Neural progenitor cell (in vitro differentiated cells): ENCODE data around the gene DPAGT1. TPM values are rescaled to one million over a fixed set of nuclear protein-coding genes. Genes with fewer than 3 reads are reported as not detected.

ENCODE experiments used
- DNase-seq: peaks from one replicate; pipeline ENCODE4 v3.0.0-alpha.2; 2016; ENCODE audit warnings: low spot score
- H2AFZ ChIP-seq: fragments of 200-600 bp; sonication (generic); replicated peaks from 2 replicates; pipeline ENCODE4 v1.6.1; 2016; ENCODE audit warnings: antibody characterized with exemption
- H3F3A ChIP-seq: fragments of 200-600 bp; sonication (generic); 2 replicates; pipeline ENCODE4 v1.6.1; 2016; ENCODE audit warnings: antibody characterized with exemption, low read depth
- H3K27ac ChIP-seq: fragments of 200-600 bp; sonication (generic); 2 replicates; pipeline ENCODE4 v1.5.1; 2016; ENCODE audit warnings: mild to moderate bottlenecking
- H3K27me3 ChIP-seq: fragments of 200-600 bp; sonication (generic); 2 replicates; pipeline ENCODE4 v1.6.1; 2016; ENCODE audit warnings: mild to moderate bottlenecking, moderate library complexity
- H3K36me3 ChIP-seq: fragments of 200-600 bp; sonication (generic); 2 replicates; pipeline ENCODE4 v1.5.1; 2016
- H3K4me1 ChIP-seq: fragments of 200-600 bp; sonication (generic); 2 replicates; pipeline ENCODE4 v1.6.1; 2016; ENCODE audit warnings: mixed run types
- H3K4me2 ChIP-seq: fragments of 200-600 bp; sonication (generic); 2 replicates; pipeline ENCODE4 v1.6.1; 2016
- H3K4me3 ChIP-seq: fragments of 200-600 bp; sonication (generic); 2 replicates; pipeline ENCODE4 v1.5.1; 2016
- H3K79me2 ChIP-seq: fragments of 200-600 bp; sonication (generic); 2 replicates; pipeline ENCODE4 v1.6.1; 2016; ENCODE audit warnings: low read depth
- H3K9ac ChIP-seq: fragments of 200-600 bp; sonication (generic); 2 replicates; pipeline ENCODE4 v1.6.1; 2016
- H3K9me3 ChIP-seq: fragments of 200-600 bp; sonication (generic); 2 replicates; pipeline ENCODE4 v1.5.1; 2016; ENCODE audit warnings: low read depth
- H4K20me1 ChIP-seq: fragments of 200-600 bp; sonication (generic); 2 replicates; pipeline ENCODE4 v1.6.1; 2016; ENCODE audit warnings: low read depth
- H3K27ac Mint-ChIP-seq: 3 replicates; pipeline ENCODE4 v1.8.0; 2021; ENCODE audit warnings: mixed read lengths
- H3K27me3 Mint-ChIP-seq: 2 replicates; pipeline ENCODE4 v1.8.0; 2022; ENCODE audit warnings: low read depth, mild to moderate bottlenecking, inconsistent platforms, moderate library complexity, mixed read lengths; ENCODE audit not compliant: insufficient read depth
- H3K36me3 Mint-ChIP-seq: 3 replicates; pipeline ENCODE4 v1.8.0; 2021; ENCODE audit warnings: mixed read lengths
- H3K4me1 Mint-ChIP-seq: 3 replicates; pipeline ENCODE4 v1.8.0; 2021; ENCODE audit warnings: mixed read lengths
- H3K4me3 Mint-ChIP-seq: 3 replicates; pipeline ENCODE4 v1.8.0; 2021; ENCODE audit warnings: mild to moderate bottlenecking, moderate library complexity, mixed read lengths
- H3K9me3 Mint-ChIP-seq: 3 replicates; pipeline ENCODE4 v1.8.0; 2020; ENCODE audit warnings: mixed read lengths
- CTCF ChIP-seq: fragments of 200-600 bp; sonication (generic); IDR thresholded peaks from 2 replicates; pipeline ENCODE4 v1.5.1; 2017; ENCODE audit warnings: antibody characterized with exemption, mild to moderate bottlenecking
- EZH2 ChIP-seq: fragments of 200-600 bp; sonication (generic); IDR thresholded peaks from 2 replicates; pipeline ENCODE4 v1.6.1; 2017; ENCODE audit warnings: antibody characterized with exemption, mild to moderate bottlenecking, moderate library complexity
- EZH2phosphoT487 ChIP-seq: fragments of 200-600 bp; sonication (generic); IDR thresholded peaks from 2 replicates; pipeline ENCODE4 v1.6.1; 2017; ENCODE audit warnings: antibody characterized with exemption
- total RNA-seq: library from RNA; depleted of rRNA; stranded (reverse); fragments of >200 nt; gene quantifications from 2 replicates; pipeline ENCODE4 v1.2.3, GENCODE V29; 2015; ENCODE audit warnings: low replicate concordance

The DPAGT1 gene
- total RNA-seq, 1 donor from 2014 or later, result 13.4 TPM

GRCh38 chr11:119057000-119057769, 44.5 kb downstream of the DPAGT1 start, which contains the start of gene HYOU1:
Gene HYOU1, minus strand, starts transcription at chr11:119057205. Its CDS starts 1,045 bp downstream, at chr11:119056160.
- Histone ChIP-seq H3K9me3 (no peaks in the 10 kb centered on the region), H3K4me2 (peak within 1 kb of the TSS; percentile 95), H4K20me1 (peaks cover 12% of the 10 kb centered on the region), H3K9ac (peak within 1 kb of the TSS; percentile 96), H2AFZ (peak within 1 kb of the TSS; percentile 67), H3K4me1 (peaks cover 6% of the 10 kb centered on the region), H3K27ac (peak within 1 kb of the TSS; percentile 99), H3F3A (peaks cover 16% of the 10 kb centered on the region), H3K79me2 (peaks cover 42% of the 10 kb centered on the region), H3K4me3 (peak within 1 kb of the TSS; percentile 84), H3K36me3 (no peaks in the 10 kb centered on the region), H3K27me3 (no peaks in the 10 kb centered on the region)
- peaks cover 18% of the 10 kb centered on the region for H3K4me1 Mint-ChIP-seq
- TF ChIP-seq EZH2 (no peak), CTCF (peak; percentile 50)
- peak; percentile 100 for DNase-seq
- peak within 1 kb of the TSS; percentile 96 for H3K4me3 Mint-ChIP-seq
- no peaks in the 10 kb centered on the region for H3K9me3 Mint-ChIP-seq
- peaks cover 4% of the 10 kb centered on the region for H3K27me3 Mint-ChIP-seq
- peaks cover 27% of the 10 kb centered on the region for H3K36me3 Mint-ChIP-seq
- H3K27ac Mint-ChIP-seq, result peak within 1 kb of the TSS; percentile 88

GRCh38 chr11:119056421-119056999, 45.1 kb downstream of the DPAGT1 start:
- peak overlapping the region; percentile 95 for H3K4me2 ChIP-seq
- Mint-ChIP-seq H3K9me3 (no peaks in the 10 kb centered on the region), H3K27ac (peak overlapping the region; percentile 23), H3K36me3 (peaks cover 30% of the 10 kb centered on the region), H3K27me3 (peaks cover 4% of the 10 kb centered on the region), H3K4me3 (peak overlapping the region; percentile 96), H3K4me1 (peaks cover 18% of the 10 kb centered on the region)
- peak overlapping the region; percentile 84 for H3K4me3 ChIP-seq
- peak overlapping the region; percentile 53 for H2AFZ ChIP-seq
- peaks cover 42% of the 10 kb centered on the region for H3K79me2 ChIP-seq
- peaks cover 12% of the 10 kb centered on the region for H4K20me1 ChIP-seq
- H3K9ac ChIP-seq, result peak overlapping the region; percentile 96
- TF ChIP-seq EZH2 (no peak), EZH2phosphoT487 (no peak), CTCF (no peak)
- no peaks in the 10 kb centered on the region for H3K9me3 ChIP-seq
- peak; percentile 61 for DNase-seq
- peak overlapping the region; percentile 99 for H3K27ac ChIP-seq
- no peaks in the 10 kb centered on the region for H3K27me3 ChIP-seq
- H3F3A ChIP-seq, result peaks cover 16% of the 10 kb centered on the region
- peaks cover 6% of the 10 kb centered on the region for H3K4me1 ChIP-seq
- H3K36me3 ChIP-seq, result no peaks in the 10 kb centered on the region

GRCh38 chr11:119055901-119056300, 45.8 kb downstream of the DPAGT1 start:
- Histone ChIP-seq H3K27me3 (no peaks in the 10 kb centered on the region), H3K27ac (peak overlapping the region; percentile 99), H3K9ac (peak overlapping the region; percentile 96), H3K79me2 (peaks cover 42% of the 10 kb centered on the region), H4K20me1 (peaks cover 12% of the 10 kb centered on the region), H3K4me2 (peak overlapping the region; percentile 95), H3K4me1 (peaks cover 6% of the 10 kb centered on the region), H3F3A (peaks cover 16% of the 10 kb centered on the region), H3K9me3 (no peaks in the 10 kb centered on the region), H2AFZ (no peak overlapping the region), H3K36me3 (no peaks in the 10 kb centered on the region), H3K4me3 (peak overlapping the region; percentile 84)
- peak overlapping the region; percentile 23 for H3K27ac Mint-ChIP-seq
- H3K27me3 Mint-ChIP-seq, result peaks cover 4% of the 10 kb centered on the region
- H3K4me1 Mint-ChIP-seq, result peaks cover 18% of the 10 kb centered on the region
- TF ChIP-seq EZH2phosphoT487, result no peak
- no peak for TF ChIP-seq EZH2
- no peak for TF ChIP-seq CTCF
- peak; percentile 32 for DNase-seq
- peak overlapping the region; percentile 96 for H3K4me3 Mint-ChIP-seq
- peaks cover 30% of the 10 kb centered on the region for H3K36me3 Mint-ChIP-seq
- H3K9me3 Mint-ChIP-seq, result no peaks in the 10 kb centered on the region
